GM12878 (cell line): ENCODE results near the gene RHOBTB1. TPM values are rescaled to one million over a fixed set of nuclear protein-coding genes. Genes with fewer than 3 reads are reported as not detected.
"Not testable (repeated sequence)": the region's sequence is repeated elsewhere in the genome, so short reads cannot be mapped to it uniquely, and the experiment has no call there.

ENCODE experiments used
- ATAC-seq: fragments of 200-7000 bp; cut with Tn5 transposase; 3 replicates; pipeline ENCODE4 v1.9.1; 2020; ENCODE audit warnings: mild to moderate bottlenecking, moderate library complexity
- BruUV-seq: library from RNA; stranded (reverse); fragments of 400-500 nt; replicated peaks from 2 replicates; lab custom pipeline; 2021; lab: Mats Ljungman, UMichigan
- CTCF ChIA-PET: fragments of 300-600 bp; sonication (Branson Sonifier 250); formaldehyde crosslinking; extraction: SDS; loops from one replicate; lab custom pipeline; 2021; ENCODE audit warnings: inconsistent platforms; lab: Yijun Ruan, JAX
- POLR2A ChIA-PET: fragments of 350-600 bp; formaldehyde crosslinking; extraction: SDS; loops from one replicate; lab custom pipeline; 2021; ENCODE audit warnings: inconsistent platforms; lab: Charles Lee
- RAD21 ChIA-PET: fragments of 300-600 bp; sonication (Branson Sonifier 250); formaldehyde crosslinking; loops from one replicate; lab custom pipeline; 2023; ENCODE audit warnings: antibody characterized with exemption; ENCODE audit not compliant: unreplicated experiment; lab: Charles Lee
- SMC1A ChIA-PET: fragments of 300-600 bp; sonication (Branson Sonifier 250); formaldehyde crosslinking; loops from one replicate; lab custom pipeline; 2023; ENCODE audit not compliant: unreplicated experiment, uncharacterized antibody; lab: Charles Lee
- DNase-seq: peaks from one replicate; pipeline ENCODE4 v3.0.0-alpha.2; 2011; ENCODE audit warnings: low read depth, low spot score
- FAIRE-seq: peaks from 3 replicates; lab custom pipeline; 2011; peaks lifted over from hg19 to GRCh38; lab: Jason Lieb, UNC
- H2AFZ ChIP-seq: 2 replicates; pipeline ENCODE4 v1.6.0; 2011; ENCODE audit warnings: low read depth, low read length, control low read depth; ENCODE audit not compliant: control insufficient read depth
- H3K27ac ChIP-seq: 2 replicates; pipeline ENCODE4 v1.5.1; 2011; ENCODE audit warnings: control low read depth; ENCODE audit not compliant: control insufficient read depth, insufficient read depth
- H3K27me3 ChIP-seq, 2 experiments: replicated peaks in 1 of 2; 2 replicates each; pipeline versions ENCODE4 v1.6.0 to v1.6.1; 2011; ENCODE audit warnings: low read length in 1 of 2; ENCODE audit not compliant: control insufficient read depth in 2 of 2, insufficient read depth in 2 of 2
- H3K36me3 ChIP-seq, 2 experiments: 2 replicates each; pipeline ENCODE4 v1.5.1; 2011; ENCODE audit warnings: low read length in 1 of 2; ENCODE audit not compliant: control insufficient read depth in 2 of 2, insufficient read depth in 2 of 2
- H3K4me1 ChIP-seq: 2 replicates; pipeline ENCODE4 v1.6.1; 2011; ENCODE audit warnings: mild to moderate bottlenecking, low read length, moderate library complexity, mixed read lengths; ENCODE audit not compliant: control insufficient read depth, insufficient read depth
- H3K4me2 ChIP-seq: 2 replicates; pipeline ENCODE4 v1.6.0; 2011; ENCODE audit warnings: control low read depth; ENCODE audit not compliant: control insufficient read depth, insufficient read depth
- H3K4me3 ChIP-seq: fragments of 200-600 bp; sonication (generic); 2 replicates; pipeline ENCODE4 v1.5.1; 2016
- H3K79me2 ChIP-seq: 2 replicates; pipeline ENCODE4 v1.6.0; 2011; ENCODE audit warnings: low read length; ENCODE audit not compliant: control insufficient read depth, insufficient read depth
- H3K9ac ChIP-seq: 2 replicates; pipeline ENCODE4 v1.8.0; 2011; ENCODE audit warnings: low read length, control low read depth, mixed read lengths; ENCODE audit not compliant: control insufficient read depth, insufficient read depth
- H3K9me3 ChIP-seq: replicated peaks from 3 replicates; pipeline ENCODE4 v1.5.1; 2011; ENCODE audit warnings: mild to moderate bottlenecking, low read length; ENCODE audit not compliant: control insufficient read depth, insufficient read depth
- H4K20me1 ChIP-seq: 2 replicates; pipeline ENCODE4 v1.6.0; 2011; ENCODE audit not compliant: control insufficient read depth, insufficient read depth
- EED ChIP-seq: sonication (generic); IDR thresholded peaks from 2 replicates; pipeline ENCODE4 v1.6.1; 2016; ENCODE audit warnings: antibody characterized with exemption, low read depth
- ESRRA ChIP-seq: IDR thresholded peaks from 2 replicates; pipeline ENCODE4 v1.6.1; 2012; ENCODE audit warnings: mild to moderate bottlenecking, low read length, improper control_type of control experiment
- GATAD2B ChIP-seq: fragments of 450-650 bp; conservative IDR thresholded peaks from 2 replicates; pipeline ENCODE4 v1.6.1; 2017; ENCODE audit warnings: low read depth, mild to moderate bottlenecking, moderate library complexity
- NFIC ChIP-seq: IDR thresholded peaks from 2 replicates; pipeline ENCODE4 v1.6.1; 2012; ENCODE audit warnings: low read depth, mild to moderate bottlenecking, inconsistent platforms, low read length, moderate library complexity
- TCF3 ChIP-seq: IDR thresholded peaks from 2 replicates; pipeline ENCODE4 v1.6.1; 2012; ENCODE audit warnings: low read depth, mild to moderate bottlenecking, low read length, borderline replicate concordance; ENCODE audit not compliant: insufficient read depth
- WGBS: methylation state at CpG from one replicate; pipeline ENCODE4 v1.1.6; 2016; ENCODE audit warnings: low lambda C conversion rate; ENCODE audit not compliant: insufficient replicate concordance, insufficient coverage; ENCODE audit errors: missing lambda C conversion rate; 5-methylcytosine and 5-hydroxymethylcytosine counted together
- in situ Hi-C: fragments of 300-500 bp; cut with MboI; formaldehyde crosslinking; loops from 9 replicates; pipeline ENCODE4 v1.14.3; 2018; ENCODE audit warnings: mixed read lengths
- intact Hi-C: fragments of 100-400 bp; cut with micrococcal nuclease; formaldehyde crosslinking; loops from one replicate; pipeline ENCODE4 v1.14.2; 2022; ENCODE audit not compliant: unreplicated experiment
- polyA plus RNA-seq, 11 experiments: library from polyadenylated mRNA; depleted of rRNA in 4 of 11; unstranded in 6 of 11; stranded (reverse) in 5 of 11; fragments of >200 nt; fragmentation: Nextera tagmentation in 4 of 11; fragmentation: Illumina TruSeq in 1 of 11; extraction: Ambion mirVana in 4 of 11; extraction: Trizol in 1 of 11; gene quantifications; 1 replicate in 1 of 11; 2 replicates in 10 of 11; pipeline versions ENCODE4 v1.2.1 to v1.2.3, GENCODE V29; 2011 to 2016; ENCODE audit warnings: inconsistent platforms in 2 of 11, missing spikeins in 2 of 11, low read depth in 1 of 11
- total RNA-seq, 4 experiments: library from RNA; depleted of rRNA in 3 of 4; stranded (reverse); fragments of >200 nt in 3 of 4; fragmentation: Illumina TruSeq in 1 of 4; extraction: Trizol in 1 of 4; gene quantifications; 2 replicates each; pipeline versions ENCODE4 v1.2.1 to v1.2.3, GENCODE V29; 2013 to 2021

The RHOBTB1 gene
- total and polyA plus RNA-seq, 10 of the 15 experiments (the other 5 are each of a cell fraction or from before 2014, with no cell fraction given) = not detected

- H3K79me2 ChIP-seq, FAIRE-seq, RAD21 ChIA-PET, BruUV-seq, H3K9ac ChIP-seq, H3K4me3 ChIP-seq, H3K36me3 ChIP-seq, H3K27ac ChIP-seq, POLR2A ChIA-PET, H3K4me1 ChIP-seq, H3K4me2 ChIP-seq, in situ Hi-C loops, H4K20me1 ChIP-seq, H3K27me3 ChIP-seq, H2AFZ ChIP-seq, H3K9me3 ChIP-seq, SMC1A ChIA-PET, ATAC-seq, intact Hi-C loops, DNase-seq: not testable (repeated sequence)
- CTCF ChIA-PET = interaction anchor here (0.9 to 1.3 kb wide), 2 partner anchors 12 to 24 kb away, joined by 3 read pairs; no protein-coding TSS in a partner anchor
- 67% methylated on average over 10 of the region's 10 CpGs for WGBS
These were observed 102.8 kb downstream of the RHOBTB1 start for GRCh38 chr10:60841227-60841626.

GRCh38 chr10:60835049-60835448 lies 108.9 kb downstream of the RHOBTB1 start:
- ChIA-PET SMC1A (no interaction called here), RAD21 (no interaction called here), CTCF (no interaction called here), POLR2A (no interaction called here)
- 50% methylated on average over 2 of the region's 2 CpGs for WGBS
- DNase-seq (no peak), ATAC-seq (no peak), FAIRE-seq (no peak)
- H3K4me3 ChIP-seq = no peak overlapping the region
- no peak overlapping the region for H3K9ac ChIP-seq
- no peaks in the 10 kb centered on the region for H3K27me3 ChIP-seq
- no peak for TF ChIP-seq EED
- no peak for TF ChIP-seq TCF3
- no peak for TF ChIP-seq GATAD2B
- no peak for TF ChIP-seq NFIC
- no peak for TF ChIP-seq ESRRA
- intact Hi-C loops = no loop called here
- H3K27ac ChIP-seq = no peak overlapping the region
- no peaks in the 10 kb centered on the region for H4K20me1 ChIP-seq
- H3K79me2 ChIP-seq = no peaks in the 10 kb centered on the region
- no peaks in the 10 kb centered on the region for H3K9me3 ChIP-seq
- H2AFZ ChIP-seq = no peak overlapping the region
- H3K4me2 ChIP-seq = no peak overlapping the region
- no peaks in the 10 kb centered on the region for H3K36me3 ChIP-seq
- in situ Hi-C loops = no loop called here
- H3K4me1 ChIP-seq = no peaks in the 10 kb centered on the region
- no TSS peak for BruUV-seq
